Fibroblast of mammary gland (primary cell): Measurements from ENCODE around the gene KLHL28.
A peak's percentile ranks its signal among the peaks of the same experiment; 100 is the strongest.
"Not testable (repeated sequence)": the region's sequence is repeated elsewhere in the genome, so short reads cannot be mapped to it uniquely, and the experiment has no call there.

Source experiments
- DNase-seq: peaks from one replicate; pipeline ENCODE4 v3.0.0-alpha.2; 2010; ENCODE audit warnings: low read depth
- H3K4me3 ChIP-seq: 2 replicates; pipeline ENCODE4 v1.5.1; 2011; ENCODE audit warnings: low read depth, mild to moderate bottlenecking, low read length, moderate library complexity; ENCODE audit not compliant: control insufficient read depth
- TF ChIP-seq, protein P1 (sequence below): conservative IDR thresholded peaks from 2 replicates; pipeline ENCODE4 v1.5.1; 2011; ENCODE audit warnings: low read depth, low read length, inconsistent platforms; ENCODE audit not compliant: control insufficient read depth, insufficient read depth

Gene KLHL28

DNA sequence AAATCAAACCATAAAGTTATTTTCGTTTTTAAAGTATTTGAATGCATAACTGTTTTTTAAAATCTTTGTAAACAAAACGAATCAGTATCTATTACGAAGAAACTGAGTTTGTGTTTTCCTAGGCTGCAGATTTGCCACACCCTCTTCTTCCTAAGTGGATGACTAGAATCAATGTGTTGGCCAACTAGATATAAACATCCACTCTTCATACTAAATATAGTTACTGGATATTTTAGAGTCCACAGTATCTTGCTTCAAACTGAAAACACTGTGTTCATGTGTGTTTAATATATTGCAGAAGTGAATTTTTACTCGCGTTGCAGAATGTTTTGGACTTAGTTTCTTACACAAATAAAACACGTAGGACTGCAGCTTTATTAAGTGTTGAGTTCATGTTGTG is 63.2 kb downstream of the KLHL28 start:
- peak; percentile 46 for DNase-seq
- TF ChIP-seq, protein P1, sequence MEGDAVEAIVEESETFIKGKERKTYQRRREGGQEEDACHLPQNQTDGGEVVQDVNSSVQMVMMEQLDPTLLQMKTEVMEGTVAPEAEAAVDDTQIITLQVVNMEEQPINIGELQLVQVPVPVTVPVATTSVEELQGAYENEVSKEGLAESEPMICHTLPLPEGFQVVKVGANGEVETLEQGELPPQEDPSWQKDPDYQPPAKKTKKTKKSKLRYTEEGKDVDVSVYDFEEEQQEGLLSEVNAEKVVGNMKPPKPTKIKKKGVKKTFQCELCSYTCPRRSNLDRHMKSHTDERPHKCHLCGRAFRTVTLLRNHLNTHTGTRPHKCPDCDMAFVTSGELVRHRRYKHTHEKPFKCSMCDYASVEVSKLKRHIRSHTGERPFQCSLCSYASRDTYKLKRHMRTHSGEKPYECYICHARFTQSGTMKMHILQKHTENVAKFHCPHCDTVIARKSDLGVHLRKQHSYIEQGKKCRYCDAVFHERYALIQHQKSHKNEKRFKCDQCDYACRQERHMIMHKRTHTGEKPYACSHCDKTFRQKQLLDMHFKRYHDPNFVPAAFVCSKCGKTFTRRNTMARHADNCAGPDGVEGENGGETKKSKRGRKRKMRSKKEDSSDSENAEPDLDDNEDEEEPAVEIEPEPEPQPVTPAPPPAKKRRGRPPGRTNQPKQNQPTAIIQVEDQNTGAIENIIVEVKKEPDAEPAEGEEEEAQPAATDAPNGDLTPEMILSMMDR = no peak
- H3K4me3 ChIP-seq = peak overlapping the region; percentile 71

DNA sequence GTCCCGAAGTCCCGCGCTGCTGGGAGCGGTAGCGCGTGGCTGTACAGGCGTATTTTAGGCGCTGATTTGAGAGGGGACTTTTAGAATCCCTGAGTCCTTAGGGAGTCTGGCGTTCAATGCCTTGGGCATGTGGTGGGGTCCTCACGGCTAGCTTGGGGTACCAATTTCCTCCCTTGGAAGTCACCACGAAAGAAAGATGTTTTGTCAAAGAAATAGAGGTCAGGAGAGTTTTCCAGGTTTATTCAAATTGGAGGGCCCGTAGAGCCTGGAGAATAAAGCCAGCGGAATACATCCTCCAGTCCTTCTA is 63.9 kb downstream of the KLHL28 start:
- TF ChIP-seq, protein P1 = no peak
- DNase-seq = peak; percentile 19
- H3K4me3 ChIP-seq = peak overlapping the region; percentile 71

DNA sequence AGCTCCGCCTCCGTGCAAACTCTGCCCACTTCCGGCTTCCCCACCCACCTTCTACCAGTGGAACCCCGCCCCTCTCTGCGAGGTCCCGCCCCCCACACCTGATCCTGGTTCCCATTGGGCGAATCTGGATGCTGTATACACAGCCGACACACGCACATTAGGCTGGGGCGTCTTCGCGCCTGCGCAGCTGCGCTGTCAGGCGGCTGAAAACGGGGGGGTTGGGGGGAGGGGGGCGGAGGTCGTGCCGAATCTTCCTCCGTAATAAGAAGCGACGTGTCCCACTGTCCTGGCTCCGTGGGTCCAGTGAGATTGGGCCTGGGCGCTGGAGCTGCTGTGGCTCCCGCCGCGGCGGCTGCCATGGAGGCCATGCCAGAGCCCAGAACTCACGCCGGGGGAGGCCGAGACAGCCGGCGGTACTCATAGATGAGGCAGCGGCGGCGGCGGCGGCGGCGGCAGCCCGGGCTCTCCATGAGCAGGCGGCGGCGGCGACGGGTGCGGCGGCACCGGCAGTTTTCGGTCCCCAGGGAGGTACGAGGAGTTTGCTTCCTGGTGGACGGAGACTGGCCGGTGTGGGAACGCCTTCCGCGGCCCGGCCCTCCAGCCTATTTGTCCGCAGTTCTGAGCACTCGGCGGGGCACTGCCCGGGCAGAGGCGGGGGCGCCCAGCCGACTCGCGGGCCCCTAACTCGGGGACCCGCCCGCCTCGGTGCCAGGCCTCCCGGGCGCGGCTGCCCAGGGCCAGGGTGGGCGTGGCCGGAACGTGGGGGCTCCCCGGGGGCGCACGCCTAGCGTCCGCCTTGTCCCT is 64.5 kb downstream of the KLHL28 start:
- peak overlapping the region; percentile 71 for H3K4me3 ChIP-seq
- TF ChIP-seq, protein P1 = no peak

DNA sequence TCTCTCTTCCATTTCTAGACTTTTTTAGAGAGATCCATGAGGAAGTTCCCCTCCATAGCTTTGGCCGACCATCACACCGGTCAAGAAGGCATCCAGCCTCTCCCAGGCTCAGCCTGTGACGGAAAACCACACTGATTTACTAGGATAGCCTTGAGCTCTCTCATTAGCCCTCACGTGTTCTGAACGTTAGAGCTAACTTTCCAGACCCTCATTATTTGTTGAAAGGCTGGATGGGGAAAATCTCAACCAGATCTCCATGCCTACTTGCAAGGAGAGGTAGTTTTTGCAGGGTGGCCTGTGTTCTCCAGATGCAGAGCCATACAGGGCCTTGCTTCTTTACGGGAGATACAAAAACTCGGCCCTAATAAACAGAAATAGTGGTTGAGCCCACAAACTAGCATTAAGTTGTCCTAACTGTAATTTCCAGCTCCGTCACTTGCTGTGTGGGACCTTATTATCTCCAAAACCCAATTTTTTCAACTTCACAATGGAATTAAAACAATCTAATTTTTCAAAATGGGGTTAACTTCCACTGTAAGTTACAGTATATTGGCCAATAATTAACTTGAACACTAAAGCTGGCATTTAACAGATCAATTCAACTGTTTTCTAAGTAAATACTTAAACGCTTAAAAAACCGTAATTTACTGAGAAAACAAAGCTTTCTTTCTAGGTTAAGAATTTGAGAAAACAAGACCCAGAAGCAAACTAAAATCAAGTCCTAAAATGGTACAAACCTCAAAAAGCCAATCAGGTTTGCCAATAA is 65.3 kb downstream of the KLHL28 start:
- TF ChIP-seq, protein P1 = no peak
- H3K4me3 ChIP-seq = no peak overlapping the region
- DNase-seq = no peak

More for the DNA sequence above, 64.5 kb downstream of the KLHL28 start:
- DNase-seq = peak; percentile 95

DNA sequence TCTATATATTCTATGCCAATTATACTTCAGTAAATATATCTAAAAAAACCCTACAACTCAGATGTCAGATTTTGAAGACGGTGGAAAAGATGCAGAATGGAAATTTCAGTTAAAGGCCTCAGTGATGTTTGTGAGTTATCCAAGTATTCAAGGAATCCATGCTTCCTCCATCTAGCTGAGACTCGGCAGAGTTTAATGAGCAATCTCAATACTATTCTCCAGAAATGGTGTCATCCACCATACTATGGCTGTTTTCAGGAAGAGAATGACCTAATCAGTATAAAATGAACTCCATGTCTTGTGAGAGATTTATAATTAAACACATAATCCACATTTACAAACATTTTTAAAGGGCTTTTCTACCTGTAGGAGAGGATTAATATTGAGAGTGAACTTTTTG is 66.0 kb downstream of the KLHL28 start:
- H3K4me3 ChIP-seq = no peak overlapping the region
- DNase-seq = peak; percentile 80
- TF ChIP-seq, protein P1 = no peak

DNA sequence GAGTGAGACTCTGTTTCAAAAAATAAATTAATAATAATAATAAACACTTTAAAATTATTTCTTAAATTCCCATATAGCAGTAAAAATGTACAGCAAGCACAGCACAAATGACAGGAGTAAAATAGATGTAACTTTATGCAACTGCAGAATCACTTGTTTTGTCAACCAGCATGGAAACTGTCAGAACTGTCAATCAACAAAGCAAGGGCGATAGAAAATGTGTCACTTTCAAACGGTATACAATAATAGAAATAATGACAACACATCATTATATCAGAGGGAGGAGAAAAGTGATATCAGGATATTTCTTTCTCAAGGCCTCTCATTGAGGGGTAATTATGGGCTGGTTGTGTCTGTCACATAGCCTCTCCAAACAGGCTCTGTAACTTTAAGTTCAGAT is 68.2 kb downstream of the KLHL28 start:
- DNase-seq = no peak
- H3K4me3 ChIP-seq = no peak overlapping the region
- TF ChIP-seq, protein P1 = no peak

DNA sequence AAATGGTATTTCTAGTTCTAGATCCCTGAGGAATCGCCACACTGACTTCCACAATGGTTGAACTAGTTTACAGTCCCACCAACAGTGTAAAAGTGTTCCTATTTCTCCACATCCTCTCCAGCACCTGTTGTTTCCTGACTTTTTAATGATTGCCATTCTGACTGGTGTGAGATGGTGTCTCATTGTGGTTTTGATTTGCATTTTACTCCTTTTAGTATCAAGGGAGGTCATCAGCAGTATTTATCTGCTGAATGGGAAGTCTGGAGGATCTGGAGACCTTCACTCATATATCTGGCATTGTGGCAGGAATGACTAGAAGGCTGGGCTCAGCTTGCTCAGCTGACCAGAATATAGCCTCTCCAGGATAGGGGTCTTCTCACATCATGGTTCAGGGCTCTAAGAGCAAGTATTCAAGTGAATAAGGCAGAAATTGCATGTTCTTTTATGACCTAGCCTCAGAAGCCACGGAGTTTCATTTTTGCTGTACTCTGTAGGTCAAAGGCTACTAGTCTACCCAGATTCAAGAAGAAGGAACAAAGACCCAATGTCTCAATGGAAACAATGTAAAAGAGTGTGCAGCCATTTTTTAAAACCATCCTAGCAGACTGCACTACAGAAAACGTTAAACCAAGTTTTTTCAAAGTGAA is 69.9 kb downstream of the KLHL28 start:
- not testable (repeated sequence) for DNase-seq

More for the DNA sequence above, 69.9 kb downstream of the KLHL28 start:
- not testable (repeated sequence) for H3K4me3 ChIP-seq
